Thyroid gland (tissue), 4 donors: ENCODE results near the gene IQSEC2.

Experiments used
- CTCF ChIP-seq, 6 experiments: fragments of 200-600 bp in 3 of 6; fragments of 450-650 bp in 3 of 6; sonication (generic) in 3 of 6; IDR thresholded peaks; one replicate each; pipeline ENCODE4 v1.5.1; 2016 to 2019; ENCODE audit warnings: antibody characterized with exemption in 6 of 6, mild to moderate bottlenecking in 2 of 6, inconsistent platforms in 1 of 6, moderate library complexity in 1 of 6
- POLR2A ChIP-seq, 2 donors: fragments of 450-650 bp; IDR thresholded peaks; one replicate each; pipeline ENCODE4 v1.6.1; 2017; ENCODE audit warnings: antibody characterized with exemption in 2 of 2, mild to moderate bottlenecking in 2 of 2, moderate library complexity in 1 of 2

- TF ChIP-seq CTCF (IDR thresholded peaks at IDR 0.05), result no peak
- no peak for TF ChIP-seq POLR2A (IDR thresholded peaks at IDR 0.05)
Observed at GRCh38 chrX:53316111-53316859, 34.9 kb upstream of the IQSEC2 start.
